Activated T-cell treated with anti-CD3 and anti-CD28 coated beads for 48 hours (primary cell): Measurements from ENCODE around the gene KLC1.
A peak's percentile ranks its signal among the peaks of the same experiment; 100 is the strongest.

Experiments
- DNase-seq: peaks from one replicate; pipeline ENCODE4 v3.0.0-alpha.2; 2020; ENCODE audit warnings: low read depth

Gene KLC1

GRCh38 chr14:103735815-103736545 is 107.0 kb downstream of the KLC1 start:
- no peak for DNase-seq

GRCh38 chr14:103736546-103737431 is 107.8 kb downstream of the KLC1 start:
- no peak for DNase-seq

DNA sequence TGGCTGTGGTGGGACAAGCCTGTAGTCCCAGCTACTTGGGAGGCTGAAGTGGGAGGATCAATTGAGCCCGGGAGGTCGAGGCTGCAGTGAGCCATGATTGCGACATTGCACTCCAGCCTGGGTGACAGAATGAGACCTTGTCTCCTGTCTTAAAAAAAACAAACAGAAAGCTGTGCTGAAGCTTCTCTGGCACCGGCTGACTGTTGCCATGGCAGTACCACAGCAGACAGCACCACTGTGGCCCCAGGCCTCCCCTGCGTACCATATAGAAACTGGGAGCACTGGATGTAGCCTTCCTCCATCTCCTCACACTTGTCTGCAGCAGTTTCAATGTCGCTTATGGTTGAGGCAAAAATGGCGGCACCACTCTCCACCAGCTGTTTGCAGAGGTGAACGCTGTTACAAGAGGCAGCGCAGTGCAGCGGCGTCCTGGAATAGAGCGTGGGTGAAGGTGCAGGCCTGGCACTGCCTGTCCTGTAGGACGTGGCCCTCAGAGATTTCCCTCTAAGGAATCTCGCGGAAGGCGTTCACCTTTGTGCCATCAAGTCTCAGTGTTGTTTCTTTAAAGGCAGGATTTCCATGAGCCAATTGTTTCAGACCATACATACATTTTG is 108.5 kb downstream of the KLC1 start:
- DNase-seq: no peak

GRCh38 chr14:103738166-103738565 is 109.2 kb downstream of the KLC1 start:
- DNase-seq: no peak

DNA sequence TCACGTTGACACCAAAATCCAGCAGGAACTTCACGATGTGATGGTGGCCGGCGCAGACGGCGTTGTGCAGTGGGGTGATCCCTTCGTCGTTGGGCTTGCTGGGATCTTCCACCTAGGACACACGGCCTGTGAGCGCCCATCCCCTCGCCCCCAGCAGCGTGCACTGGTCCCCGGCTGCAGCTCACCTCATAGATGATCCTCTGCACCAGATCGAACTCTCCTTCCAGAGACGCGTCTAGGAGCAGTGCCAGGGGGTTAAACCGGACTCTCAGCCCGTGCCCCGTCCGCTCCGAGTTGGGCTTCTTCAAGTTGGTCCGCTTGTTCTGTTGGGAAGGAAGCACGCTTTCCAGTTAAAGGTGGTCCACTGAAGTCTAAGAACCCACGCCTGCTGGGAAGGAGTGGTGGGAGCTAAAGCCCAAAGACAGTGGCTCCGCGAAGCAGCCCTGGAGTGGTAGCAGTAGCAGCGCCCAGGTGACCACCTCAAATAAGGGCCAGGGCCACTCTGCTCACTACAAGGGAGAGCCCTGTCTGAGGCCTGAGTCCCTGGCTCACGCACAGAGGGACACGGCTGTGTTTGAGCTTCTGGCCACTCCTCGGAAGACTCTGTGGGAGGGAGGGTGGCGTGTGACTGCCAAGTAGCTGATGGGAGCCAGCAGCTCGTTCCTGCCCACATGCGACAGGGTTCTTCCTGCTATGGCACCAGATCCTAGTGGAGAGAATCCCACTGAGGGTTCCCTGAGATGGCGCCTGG is 109.9 kb downstream of the KLC1 start:
- no peak for DNase-seq

DNA sequence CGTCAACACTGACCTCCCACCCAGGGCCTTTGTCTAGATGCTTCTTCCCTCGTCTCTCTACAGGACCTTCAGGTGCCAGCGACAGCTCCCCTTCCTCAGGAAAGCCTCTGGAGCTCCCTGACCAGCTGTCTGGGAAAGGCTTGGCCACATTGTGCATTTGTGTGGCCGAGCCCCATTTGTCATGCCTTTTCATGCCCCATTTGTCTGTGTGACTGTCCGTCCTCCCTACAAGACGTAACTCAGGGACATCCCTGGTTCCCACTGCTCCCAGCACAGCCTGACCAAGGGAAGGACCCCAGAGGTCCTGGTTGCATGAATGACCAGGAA is 110.4 kb downstream of the KLC1 start:
- DNase-seq: no peak

- no peak for DNase-seq
Observed at GRCh38 chr14:103739793-103740501, 110.9 kb downstream of the KLC1 start.

DNA sequence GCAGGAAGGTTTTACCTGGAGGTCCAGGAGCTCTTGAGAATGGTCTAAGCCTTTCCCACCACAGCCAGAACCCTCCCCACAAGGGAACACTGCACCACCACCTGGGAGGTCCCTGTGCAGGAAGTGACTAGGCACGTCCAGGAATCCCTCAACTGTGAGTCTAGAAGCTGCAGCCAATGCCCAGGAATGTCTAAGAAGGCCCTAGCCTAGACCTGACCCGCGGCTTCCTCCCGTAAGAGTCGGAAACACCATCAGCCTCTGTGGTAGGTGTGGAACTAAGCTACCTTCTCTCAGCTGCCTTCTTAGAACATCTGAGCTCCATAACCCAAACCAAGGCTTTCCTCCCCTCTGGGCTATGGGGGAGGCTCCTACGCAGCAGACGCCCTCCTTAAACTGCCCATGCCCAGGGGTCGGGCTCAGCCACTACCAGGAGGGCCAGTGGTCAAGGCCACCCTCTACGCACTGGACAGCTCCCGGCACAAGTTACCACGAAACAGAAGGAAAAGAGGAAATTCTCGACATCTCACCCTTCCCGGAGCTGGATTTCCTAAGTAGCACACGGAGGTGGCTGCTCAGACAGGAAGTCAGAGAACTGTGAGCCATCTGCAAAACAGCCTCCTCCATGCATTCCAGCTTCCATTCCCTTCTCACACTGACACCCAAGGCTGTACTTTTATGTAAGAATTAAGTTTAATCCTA is 112.1 kb downstream of the KLC1 start:
- DNase-seq: no peak

DNA sequence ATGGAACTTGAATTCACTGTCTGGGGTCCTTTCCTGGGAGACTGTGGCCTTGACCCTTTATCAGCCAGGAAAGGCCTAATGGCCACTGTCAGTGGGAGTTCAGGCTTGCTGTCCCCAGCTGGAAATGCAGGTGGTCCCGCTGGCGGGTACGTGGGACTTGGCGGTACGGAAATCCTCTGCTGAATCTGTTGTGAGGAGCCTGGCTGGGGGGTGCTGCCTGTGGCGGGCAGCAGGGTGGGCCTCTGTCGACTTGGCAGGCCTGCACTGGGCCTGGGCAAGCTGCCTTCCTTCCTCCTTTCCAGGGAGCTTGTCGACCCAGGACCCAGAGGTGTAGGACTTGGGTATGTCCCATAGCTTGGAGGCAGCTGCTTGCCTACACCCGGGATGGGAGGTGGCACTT is 112.9 kb downstream of the KLC1 start:
- DNase-seq: no peak

GRCh38 chr14:103742499-103743255 is 113.7 kb downstream of the KLC1 start:
- DNase-seq: no peak

- DNase-seq: no peak
Observed at GRCh38 chr14:103743691-103744090, 114.7 kb downstream of the KLC1 start.

GRCh38 chr14:103744621-103745395 is 115.8 kb downstream of the KLC1 start:
- DNase-seq: no peak

GRCh38 chr14:103745424-103745823 is 116.4 kb downstream of the KLC1 start:
- DNase-seq: no peak

GRCh38 chr14:103746701-103747100 is 117.7 kb downstream of the KLC1 start:
- DNase-seq: no peak

GRCh38 chr14:103748534-103748857 is 119.5 kb downstream of the KLC1 start:
- peak; percentile 27 for DNase-seq

DNA sequence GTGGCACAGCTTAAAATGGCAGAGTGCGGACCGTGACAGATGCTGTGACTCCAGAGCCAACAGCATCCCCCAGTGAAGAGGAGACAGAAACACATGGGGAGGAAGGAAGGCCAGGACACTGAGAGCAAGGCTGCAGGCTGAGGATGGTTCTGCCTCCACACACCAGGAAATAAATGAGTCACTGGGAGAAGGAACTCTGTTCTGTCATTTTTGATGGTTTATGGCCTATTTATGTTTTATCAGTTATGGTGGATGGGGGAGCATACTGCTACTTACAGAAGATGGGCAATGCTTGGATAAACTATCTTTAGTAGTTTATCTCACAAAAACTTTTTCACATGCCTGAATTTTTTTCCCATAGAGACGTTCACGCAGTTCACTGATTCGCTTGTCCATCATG is 120.4 kb downstream of the KLC1 start:
- DNase-seq: no peak

DNA sequence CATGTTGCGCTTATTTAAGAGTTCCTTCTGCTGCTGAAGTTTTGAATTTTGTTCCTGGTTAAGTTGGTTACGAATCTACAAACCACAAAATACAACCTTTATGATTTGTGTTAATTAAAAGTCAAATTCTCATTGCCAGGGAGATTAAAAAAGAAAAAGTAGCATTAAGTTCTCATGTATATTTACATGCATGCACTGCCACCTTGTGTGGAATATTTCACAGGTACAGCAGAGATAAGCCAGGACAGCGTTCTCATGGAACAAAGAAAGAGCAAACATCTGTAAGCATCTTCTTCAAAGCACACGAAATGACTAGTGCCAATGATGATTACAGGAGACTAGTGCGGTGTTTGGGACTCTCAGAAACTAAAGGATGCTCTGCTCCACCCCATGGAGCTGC is 120.8 kb downstream of the KLC1 start:
- DNase-seq: no peak
